SU-DHL-6 (cell line): ENCODE results near the gene WIZ.

Source experiments
- H2AFZ ChIP-seq: fragments of 200-600 bp; sonication (generic); 2 replicates; pipeline ENCODE4 v1.6.1; 2014; ENCODE audit warnings: low read depth, mild to moderate bottlenecking, moderate library complexity, mixed read lengths, antibody characterized with exemption, low read length; ENCODE audit not compliant: severe bottlenecking
- H3F3A ChIP-seq: fragments of 200-600 bp; shearing (Covaris generic); 2 replicates; pipeline ENCODE4 v1.6.0; 2016; ENCODE audit warnings: antibody characterized with exemption, mild to moderate bottlenecking; ENCODE audit not compliant: insufficient read depth
- H3K27ac ChIP-seq: fragments of 200-600 bp; sonication (generic); 2 replicates; pipeline ENCODE4 v1.5.1; 2016; ENCODE audit warnings: low read depth, mild to moderate bottlenecking, low read length, moderate library complexity, mixed read lengths
- H3K27me3 ChIP-seq: fragments of 200-600 bp; sonication (generic), shearing (Covaris generic); 2 replicates; pipeline ENCODE4 v1.6.0; 2014; ENCODE audit warnings: mild to moderate bottlenecking, low read length
- H3K36me3 ChIP-seq: fragments of 200-600 bp; sonication (generic); 2 replicates; pipeline ENCODE4 v1.6.1; 2014; ENCODE audit warnings: mild to moderate bottlenecking, low read length, mixed read lengths
- H3K4me2 ChIP-seq: fragments of 300-600, 200-600 bp; shearing (Covaris generic), sonication (generic); 2 replicates; pipeline ENCODE4 v1.6.0; 2014; ENCODE audit warnings: low read length, low read depth, mild to moderate bottlenecking; ENCODE audit not compliant: poor library complexity, severe bottlenecking
- H3K4me3 ChIP-seq: fragments of 200-600 bp; sonication (generic); 2 replicates; pipeline ENCODE4 v1.5.1; 2014; ENCODE audit warnings: antibody characterized with exemption, low read length, mild to moderate bottlenecking, mixed read lengths; ENCODE audit not compliant: insufficient read depth, poor library complexity, severe bottlenecking
- H3K79me2 ChIP-seq: fragments of 200-600 bp; sonication (generic); 2 replicates; pipeline ENCODE4 v1.6.1; 2014; ENCODE audit warnings: mild to moderate bottlenecking, low read length, moderate library complexity; ENCODE audit not compliant: insufficient read depth
- H3K9ac ChIP-seq: fragments of 200-600 bp; sonication (generic); 2 replicates; pipeline ENCODE4 v1.7.0; 2014; ENCODE audit warnings: mild to moderate bottlenecking, low read length
- H3K9me2 ChIP-seq: fragments of 200-600 bp; sonication (generic); replicated peaks from 2 replicates; pipeline ENCODE4 v1.6.1; 2014; ENCODE audit warnings: low read length; ENCODE audit not compliant: insufficient read depth
- H3K9me3 ChIP-seq: fragments of 200-600 bp; sonication (generic); 2 replicates; pipeline ENCODE4 v1.6.1; 2014; ENCODE audit warnings: low read length, mixed read lengths; ENCODE audit not compliant: insufficient read depth
- H4K20me1 ChIP-seq: fragments of 200-600 bp; sonication (generic); 2 replicates; pipeline ENCODE4 v1.6.1; 2014; ENCODE audit warnings: low read depth, mild to moderate bottlenecking, antibody characterized with exemption, low read length, moderate library complexity, mixed read lengths
- CTCF ChIP-seq: fragments of 200-600 bp; sonication (generic); IDR thresholded peaks from one replicate; pipeline ENCODE4 v1.5.1; 2017; ENCODE audit warnings: antibody characterized with exemption, mild to moderate bottlenecking, low read length, moderate library complexity; ENCODE audit not compliant: insufficient read depth, poor library complexity, severe bottlenecking
- EZH2phosphoT487 ChIP-seq: fragments of 200-600 bp; sonication (generic), shearing (Covaris generic); conservative IDR thresholded peaks from 2 replicates; pipeline ENCODE4 v1.6.1; 2018; ENCODE audit warnings: mild to moderate bottlenecking, antibody characterized with exemption, low read length, moderate library complexity, mixed read lengths

The WIZ gene

GRCh38 chr19:15374796-15375440 lies 74.8 kb downstream of the WIZ start:
- no peak overlapping the region for H3K9ac ChIP-seq
- no peak for TF ChIP-seq CTCF
- H3K4me2 ChIP-seq, result no peak overlapping the region
- no peaks in the 10 kb centered on the region for H3K27me3 ChIP-seq
- H3K4me3 ChIP-seq, result no peak overlapping the region
- no peaks in the 10 kb centered on the region for H3F3A ChIP-seq
- H3K79me2 ChIP-seq, result peaks cover 83% of the 10 kb centered on the region
- H4K20me1 ChIP-seq, result peaks cover 10% of the 10 kb centered on the region; the same call in 1 of the 2 replicates
- no peaks in the 10 kb centered on the region for H3K9me2 ChIP-seq
- H2AFZ ChIP-seq, result no peak overlapping the region
- H3K9me3 ChIP-seq, result no peaks in the 10 kb centered on the region
- H3K36me3 ChIP-seq, result no peaks in the 10 kb centered on the region; the same call in 1 of the 2 replicates
- H3K27ac ChIP-seq, result no peak overlapping the region

GRCh38 chr19:15374105-15374651 lies 75.6 kb downstream of the WIZ start:
- Histone ChIP-seq H2AFZ (no peak overlapping the region), H3K36me3 (no peaks in the 10 kb centered on the region; the same call in 1 of the 2 replicates), H3K27ac (no peak overlapping the region), H3K9me3 (no peaks in the 10 kb centered on the region), H4K20me1 (peaks cover 10% of the 10 kb centered on the region; the same call in 1 of the 2 replicates), H3K79me2 (peaks cover 82% of the 10 kb centered on the region), H3K27me3 (no peaks in the 10 kb centered on the region), H3F3A (no peaks in the 10 kb centered on the region), H3K4me2 (no peak overlapping the region), H3K9ac (no peak overlapping the region), H3K4me3 (no peak overlapping the region), H3K9me2 (no peaks in the 10 kb centered on the region)
- TF ChIP-seq EZH2phosphoT487 (no peak), CTCF (no peak)

- peaks cover 77% of the 10 kb centered on the region for H3K79me2 ChIP-seq
- no peak overlapping the region for H3K27ac ChIP-seq
- no peaks in the 10 kb centered on the region for H3K9me2 ChIP-seq
- no peaks in the 10 kb centered on the region for H3K9me3 ChIP-seq
- no peaks in the 10 kb centered on the region for H3K27me3 ChIP-seq
- H2AFZ ChIP-seq, result no peak overlapping the region
- TF ChIP-seq CTCF, result no peak
- H3K36me3 ChIP-seq, result no peaks in the 10 kb centered on the region; the same call in 1 of the 2 replicates
- H4K20me1 ChIP-seq, result peaks cover 10% of the 10 kb centered on the region; the same call in 1 of the 2 replicates
- no peak overlapping the region for H3K9ac ChIP-seq
- H3K4me2 ChIP-seq, result no peak overlapping the region
- H3K4me3 ChIP-seq, result no peak overlapping the region
- no peaks in the 10 kb centered on the region for H3F3A ChIP-seq
These were observed 76.1 kb downstream of the WIZ start for GRCh38 chr19:15373644-15374043.
